Dedifferentiated amniotic fluid mesenchymal stem cell (primary cell): ENCODE measurements around the gene ICAM2.
"Not testable (repeated sequence)": the region's sequence is repeated elsewhere in the genome, so short reads cannot be mapped to it uniquely, and the experiment has no call there.

Experiments
- DNase-seq: peaks from one replicate; pipeline ENCODE4 v3.0.0-alpha.2; 2016; ENCODE audit errors: extremely low spot score

The ICAM2 gene

DNA sequence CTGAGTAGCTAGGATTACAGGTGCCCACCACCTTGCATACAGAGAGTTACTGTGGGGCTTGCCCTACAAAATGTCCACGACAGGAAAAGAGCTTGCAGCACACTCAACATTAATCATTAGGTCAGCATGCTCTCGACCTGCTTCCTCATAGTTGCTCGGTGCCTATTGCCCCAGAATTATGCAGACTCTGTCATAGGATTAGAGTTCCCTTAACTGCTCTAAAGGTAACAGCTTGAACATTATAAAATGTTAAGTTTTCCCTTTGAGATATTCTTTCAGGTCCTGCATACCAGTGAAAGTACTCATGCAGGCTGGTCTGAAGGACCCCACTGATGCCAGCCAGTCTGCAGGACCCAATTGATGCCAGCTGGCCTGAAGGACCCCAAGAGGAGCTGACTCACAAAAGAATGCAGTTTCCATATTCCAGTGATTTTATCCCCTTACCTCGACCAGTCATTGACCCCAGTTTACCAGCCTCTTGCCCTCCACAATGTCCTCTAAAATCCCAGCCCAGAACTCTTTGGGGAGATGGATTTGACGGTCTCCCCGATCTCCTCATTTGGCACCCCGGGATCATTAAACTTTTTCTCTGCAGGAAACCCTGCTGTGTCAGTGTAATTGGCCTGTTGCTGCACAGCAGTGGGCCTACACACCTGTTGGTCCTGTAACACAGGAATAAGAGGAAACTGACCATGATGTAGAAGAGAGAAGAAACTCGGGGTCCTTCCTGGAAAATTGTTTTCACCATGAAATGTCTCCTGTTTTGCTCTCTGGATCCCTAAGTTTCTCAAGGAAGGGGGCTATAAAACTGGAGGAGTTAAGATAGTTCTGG is 10.6 kb downstream of the ICAM2 start:
- DNase-seq, result no peak

DNA sequence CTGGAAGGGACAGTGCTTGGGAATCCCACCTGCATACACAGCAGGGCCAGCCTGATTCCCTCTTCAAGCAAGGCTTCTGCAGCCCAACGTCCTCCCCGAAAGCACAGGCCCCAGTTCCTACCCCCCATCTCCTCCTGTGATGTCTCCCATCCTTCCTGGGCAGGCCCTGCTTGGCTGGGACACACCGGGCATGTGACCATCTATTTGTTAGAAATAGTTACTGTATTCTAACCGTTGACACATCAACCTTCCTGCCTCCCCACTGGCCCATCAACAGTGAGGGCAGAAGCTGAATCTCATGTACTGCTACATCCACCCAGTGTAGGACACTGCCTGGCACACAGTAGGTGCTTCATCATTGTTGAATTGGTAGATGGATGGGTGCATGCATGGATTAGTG is 11.6 kb downstream of the ICAM2 start:
- no peak for DNase-seq

- no peak for DNase-seq
Measured at GRCh38 chr17:64008346-64008745, 12.1 kb downstream of the ICAM2 start.

DNA sequence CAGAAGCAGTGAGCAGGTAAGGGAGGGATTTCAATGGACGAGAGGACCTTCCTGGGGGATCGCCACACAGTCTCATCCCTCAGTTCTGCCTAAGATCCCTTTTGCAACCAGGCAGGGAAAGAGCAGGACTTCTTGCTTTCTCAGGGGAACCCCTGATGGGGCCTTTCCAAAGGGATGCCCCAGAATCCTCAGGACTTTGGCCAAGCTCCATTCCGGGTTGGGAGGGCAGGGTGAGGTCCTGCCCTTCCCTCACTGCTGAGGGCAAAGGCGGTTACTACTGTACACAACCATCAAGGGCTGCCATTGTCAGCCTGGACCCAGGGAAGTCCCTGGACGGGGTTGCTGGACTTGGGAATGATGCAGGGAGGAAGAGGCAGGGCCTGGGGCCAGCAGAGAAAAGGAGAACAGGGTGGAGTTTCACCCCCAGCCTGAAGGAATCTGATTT is 12.6 kb downstream of the ICAM2 start:
- no peak for DNase-seq

- DNase-seq, result not testable (repeated sequence)
Measured at GRCh38 chr17:64007089-64007837, 13.2 kb downstream of the ICAM2 start.

- no peak for DNase-seq
Measured at GRCh38 chr17:64006361-64007088, 13.9 kb downstream of the ICAM2 start.

DNA sequence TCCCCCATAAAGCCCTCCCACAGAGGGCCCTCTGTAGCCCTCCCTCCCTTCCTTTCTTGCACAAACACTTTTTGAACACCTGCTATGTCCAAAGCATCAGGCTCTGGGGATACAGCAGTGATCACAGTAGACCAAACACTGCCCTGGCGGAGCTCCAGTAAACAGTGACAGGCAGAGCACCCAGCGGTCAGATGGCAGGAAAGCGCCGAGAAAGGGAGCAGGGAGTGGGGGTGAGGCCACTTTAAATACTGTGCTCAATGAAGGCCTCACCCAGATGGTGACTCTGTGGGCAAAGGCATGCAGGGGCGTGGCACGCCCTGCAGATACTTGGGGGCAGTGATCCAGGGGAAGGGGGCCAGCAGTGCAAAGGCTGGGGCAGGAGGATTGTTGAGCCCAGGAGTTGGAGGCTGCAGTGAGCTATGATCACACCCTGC is 14.7 kb downstream of the ICAM2 start:
- DNase-seq, result no peak

- no peak for DNase-seq
Measured at GRCh38 chr17:64004903-64005733, 15.3 kb downstream of the ICAM2 start.

- no peak for DNase-seq
Measured at GRCh38 chr17:64004218-64004770, 16.1 kb downstream of the ICAM2 start.

DNA sequence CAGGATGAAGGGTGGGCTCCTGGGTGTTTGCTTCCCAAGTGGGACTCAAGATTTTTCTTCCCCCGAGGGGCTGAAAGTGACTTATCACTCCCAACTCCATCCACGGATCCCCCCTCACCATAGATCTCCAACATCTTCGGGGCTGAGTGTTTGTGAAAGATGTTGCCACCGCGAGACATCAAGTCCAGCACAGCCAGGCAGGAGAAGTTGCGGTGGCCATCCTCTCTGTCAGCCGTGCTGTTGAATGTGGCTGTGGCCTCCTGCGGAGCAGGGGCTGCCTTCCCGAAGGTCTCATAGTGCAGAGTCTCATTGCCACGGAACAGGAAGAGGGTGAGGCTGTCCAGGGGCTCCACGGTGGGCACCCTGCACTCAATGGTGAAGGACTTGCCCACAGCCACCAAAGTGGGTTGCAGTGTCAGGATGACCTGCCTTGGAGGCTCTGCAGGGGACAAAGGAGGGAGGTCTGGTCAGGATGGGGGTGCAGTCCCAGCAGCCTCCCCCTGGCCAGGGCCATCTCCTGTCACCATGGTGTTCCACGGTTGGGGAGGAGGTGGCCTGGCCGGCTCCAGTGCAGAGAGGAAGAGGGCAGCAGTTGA is 16.8 kb downstream of the ICAM2 start:
- no peak for DNase-seq

GRCh38 chr17:64002658-64003525 is 17.5 kb downstream of the ICAM2 start:
- DNase-seq, result no peak

DNA sequence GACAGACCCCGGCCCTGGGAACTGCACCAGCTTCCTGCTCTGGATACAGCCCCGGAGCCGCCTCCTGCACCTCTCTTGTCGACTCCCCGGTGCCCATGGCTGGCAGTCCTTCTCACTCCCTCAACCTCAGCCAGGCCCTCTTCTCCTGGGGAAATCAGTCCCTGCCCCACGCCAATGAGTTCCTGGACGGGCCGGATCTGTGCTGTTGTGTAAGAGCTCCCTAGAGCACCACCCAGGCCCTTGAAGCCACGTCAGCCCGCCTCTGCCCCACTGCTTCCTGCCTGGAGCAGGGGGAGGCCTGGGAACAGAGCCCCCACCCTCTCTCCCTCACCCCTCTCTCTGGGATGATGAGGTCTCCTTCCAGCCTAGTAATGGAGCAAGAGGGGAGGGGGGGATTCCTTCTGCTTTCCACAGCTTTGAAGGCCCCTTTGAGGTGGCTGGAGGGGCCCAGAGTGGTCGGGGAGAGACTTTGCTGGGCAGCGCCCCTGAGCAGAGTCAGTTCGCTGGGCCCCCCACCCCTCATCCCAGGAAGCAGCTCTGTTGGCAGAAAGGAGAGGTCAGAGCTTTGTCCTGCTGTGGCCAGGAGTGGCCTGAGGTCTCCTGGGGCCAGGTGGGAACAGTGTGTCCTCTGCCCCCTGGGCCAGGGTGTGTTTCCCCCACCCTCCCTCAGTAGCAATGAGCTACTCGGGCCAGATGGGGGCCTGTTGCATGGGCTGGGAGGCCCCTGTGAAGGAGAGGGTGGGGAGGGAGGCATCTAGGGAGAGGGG is 18.5 kb downstream of the ICAM2 start:
- DNase-seq, result no peak

GRCh38 chr17:64001091-64001579 is 19.3 kb downstream of the ICAM2 start:
- DNase-seq, result no peak

DNA sequence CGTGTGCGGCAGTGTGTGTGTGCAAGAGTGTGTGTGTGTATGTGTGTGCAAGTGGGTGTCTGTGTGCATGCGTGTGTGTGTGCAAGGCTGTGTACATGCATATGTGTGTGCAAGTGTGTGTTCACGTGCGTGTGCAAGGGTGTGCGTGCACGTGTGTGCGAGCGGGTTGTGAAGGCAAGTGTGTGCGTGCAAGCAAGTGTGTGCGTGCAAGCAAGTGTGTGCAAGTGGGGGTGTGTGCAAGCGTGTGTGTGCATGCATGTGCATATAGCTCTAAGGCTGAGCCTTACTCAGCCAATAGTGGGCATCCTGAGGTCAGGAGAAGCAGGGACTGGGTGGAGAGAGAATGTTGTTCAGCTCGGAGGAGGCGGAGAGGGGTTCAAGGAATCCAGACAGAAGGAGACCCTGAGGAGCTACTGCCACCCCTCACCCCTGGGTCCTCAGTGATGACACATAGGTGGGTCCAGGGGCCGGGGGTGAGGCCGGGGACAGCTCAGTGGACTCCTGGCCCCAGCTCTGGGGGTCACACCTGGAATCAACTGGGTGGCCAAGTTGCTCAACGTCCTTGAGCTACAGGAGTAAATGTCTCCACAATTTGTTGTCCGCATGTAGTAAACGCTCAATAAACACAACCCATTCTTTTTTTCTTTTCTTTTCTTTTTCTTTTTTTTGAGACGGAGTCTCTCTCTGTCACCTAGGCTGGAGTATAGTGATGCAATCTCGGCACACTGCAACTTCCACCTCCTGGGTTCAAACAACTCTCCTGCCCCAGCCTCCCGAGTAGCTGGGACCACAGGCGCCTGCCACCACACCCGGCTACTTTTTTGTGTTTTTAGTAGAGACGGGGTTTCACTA is 20.5 kb downstream of the ICAM2 start:
- no peak for DNase-seq

- DNase-seq, result no peak
Measured at GRCh38 chr17:63998721-63999679, 21.4 kb downstream of the ICAM2 start.

DNA sequence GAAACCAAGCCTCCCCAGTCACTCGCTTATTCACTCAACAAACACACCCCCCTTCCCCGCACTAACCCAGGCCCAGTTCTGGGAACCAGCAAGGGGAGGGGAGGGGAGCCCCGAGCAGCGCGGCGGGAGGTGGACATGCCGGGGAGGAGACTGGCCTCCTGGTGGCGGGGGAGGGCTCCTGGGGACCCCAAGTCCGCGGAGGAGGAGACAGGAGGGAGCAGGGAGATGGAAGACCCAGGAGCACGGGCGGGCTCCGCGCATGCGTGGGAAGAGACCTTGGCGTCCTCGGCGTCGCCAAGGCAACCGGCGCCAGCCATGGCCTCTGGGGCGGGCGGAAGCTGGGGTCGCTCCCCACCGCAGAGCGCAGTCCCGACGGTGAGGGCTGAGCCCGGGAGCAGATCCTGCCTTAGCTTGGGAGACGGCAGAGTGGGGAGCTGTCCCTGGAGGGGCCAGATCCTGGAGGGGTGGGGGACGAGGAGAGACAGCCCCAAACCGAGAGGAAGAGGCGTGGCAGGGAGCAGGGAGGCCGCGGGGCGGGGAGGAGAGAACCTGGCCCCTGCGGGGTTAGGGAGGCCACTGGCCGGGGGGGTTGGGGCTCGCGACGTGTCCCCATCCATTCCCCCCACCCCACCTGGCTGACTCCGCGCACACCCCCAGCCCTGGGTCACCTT is 22.2 kb downstream of the ICAM2 start, which contains the start of gene PRR29:
Gene PRR29, plus strand, starts transcription at position 302 of the 671 bp plus-strand sequence. Its CDS starts 14 bp downstream, at position 316.
- no peak for DNase-seq
